MM.1S (cell line): ENCODE results near the gene DISC1.

ENCODE experiments used
- EZH2phosphoT487 ChIP-seq: fragments of 300-600 bp; sonication (generic); IDR thresholded peaks from 2 replicates; pipeline ENCODE4 v1.6.1; 2018; ENCODE audit warnings: antibody characterized with exemption, low read length
- TF ChIP-seq, protein P1 (sequence below): fragments of 300-600 bp; sonication (generic); IDR thresholded peaks from 2 replicates; pipeline ENCODE4 v1.5.1; 2016; ENCODE audit warnings: antibody characterized with exemption, low read length, mixed read lengths

DNA sequence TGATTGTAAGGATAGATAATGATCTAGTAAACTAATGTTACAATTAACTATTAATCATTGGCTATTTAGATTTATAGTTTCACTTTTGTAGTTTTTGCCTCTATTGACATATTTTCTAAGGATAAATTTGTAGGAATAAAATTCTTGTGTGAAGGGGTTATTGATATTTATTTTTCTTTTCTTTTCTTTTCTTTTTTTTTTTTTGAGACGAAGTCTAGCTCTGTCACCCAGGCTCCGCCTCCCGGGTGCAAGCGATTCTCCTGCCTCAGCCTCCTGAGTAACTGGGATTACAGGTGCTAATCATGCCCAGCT, 24.0 kb upstream of the DISC1 start:
- TF ChIP-seq, protein P1, sequence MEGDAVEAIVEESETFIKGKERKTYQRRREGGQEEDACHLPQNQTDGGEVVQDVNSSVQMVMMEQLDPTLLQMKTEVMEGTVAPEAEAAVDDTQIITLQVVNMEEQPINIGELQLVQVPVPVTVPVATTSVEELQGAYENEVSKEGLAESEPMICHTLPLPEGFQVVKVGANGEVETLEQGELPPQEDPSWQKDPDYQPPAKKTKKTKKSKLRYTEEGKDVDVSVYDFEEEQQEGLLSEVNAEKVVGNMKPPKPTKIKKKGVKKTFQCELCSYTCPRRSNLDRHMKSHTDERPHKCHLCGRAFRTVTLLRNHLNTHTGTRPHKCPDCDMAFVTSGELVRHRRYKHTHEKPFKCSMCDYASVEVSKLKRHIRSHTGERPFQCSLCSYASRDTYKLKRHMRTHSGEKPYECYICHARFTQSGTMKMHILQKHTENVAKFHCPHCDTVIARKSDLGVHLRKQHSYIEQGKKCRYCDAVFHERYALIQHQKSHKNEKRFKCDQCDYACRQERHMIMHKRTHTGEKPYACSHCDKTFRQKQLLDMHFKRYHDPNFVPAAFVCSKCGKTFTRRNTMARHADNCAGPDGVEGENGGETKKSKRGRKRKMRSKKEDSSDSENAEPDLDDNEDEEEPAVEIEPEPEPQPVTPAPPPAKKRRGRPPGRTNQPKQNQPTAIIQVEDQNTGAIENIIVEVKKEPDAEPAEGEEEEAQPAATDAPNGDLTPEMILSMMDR = no peak
- no peak for TF ChIP-seq EZH2phosphoT487
